ENCODE measurements around the gene SRPK2. TPM values are rescaled to one million over a fixed set of nuclear protein-coding genes. Genes with fewer than 3 reads are reported as not detected.

Gene SRPK2
- total RNA-seq, 1 donor from 2014 or later = 54.1 TPM

DNA sequence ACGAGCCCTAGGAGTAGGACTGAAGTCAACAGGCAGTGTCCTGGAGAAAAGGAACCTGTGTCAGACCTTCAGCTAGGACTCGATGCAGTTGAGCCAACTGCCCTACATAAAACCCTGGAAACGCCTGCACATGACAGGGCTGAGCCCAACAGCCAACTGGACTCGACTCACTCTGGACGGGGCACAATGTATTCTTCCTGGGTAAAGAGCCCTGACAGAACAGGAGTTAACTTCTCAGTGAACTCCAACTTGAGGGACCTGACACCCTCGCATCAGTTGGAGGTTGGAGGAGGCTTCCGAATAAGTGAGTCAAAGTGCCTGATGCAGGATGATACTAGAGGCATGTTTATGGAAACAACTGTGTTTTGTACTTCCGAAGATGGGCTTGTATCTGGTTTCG, 281.3 kb downstream of the SRPK2 start:
- H3K4me1 ChIP-seq = no peaks in the 10 kb centered on the region
- no peak overlapping the region for H3K4me2 ChIP-seq
- peaks cover 3% of the 10 kb centered on the region for H3K79me2 ChIP-seq (ENCODE audit: low read depth)
- Mint-ChIP-seq H3K27ac (no peak overlapping the region), H3K36me3 (peaks cover 44% of the 10 kb centered on the region), H3K4me1 (peaks cover 2% of the 10 kb centered on the region), H3K9me3 (no peaks in the 10 kb centered on the region), H3K27me3 (ENCODE audit: insufficient read depth, low read depth) (peaks cover 7% of the 10 kb centered on the region), H3K4me3 (no peak overlapping the region)
- peaks cover 29% of the 10 kb centered on the region for H4K20me1 ChIP-seq (ENCODE audit: low read depth)
- H3K27ac ChIP-seq = no peak overlapping the region
- H3K9me3 ChIP-seq (ENCODE audit: low read depth) = no peaks in the 10 kb centered on the region
- no peak overlapping the region for H2AFZ ChIP-seq (replicated peaks)
- no peak overlapping the region for H3K4me3 ChIP-seq
- peaks cover 58% of the 10 kb centered on the region for H3F3A ChIP-seq (ENCODE audit: low read depth)
- peaks cover 51% of the 10 kb centered on the region for H3K36me3 ChIP-seq
- no peaks in the 10 kb centered on the region for H3K27me3 ChIP-seq
- H3K9ac ChIP-seq = no peak overlapping the region
- TF ChIP-seq EZH2 (IDR thresholded peaks at IDR 0.05) (no peak), EZH2phosphoT487 (IDR thresholded peaks at IDR 0.05) (no peak)
- TF ChIP-seq, protein P1, sequence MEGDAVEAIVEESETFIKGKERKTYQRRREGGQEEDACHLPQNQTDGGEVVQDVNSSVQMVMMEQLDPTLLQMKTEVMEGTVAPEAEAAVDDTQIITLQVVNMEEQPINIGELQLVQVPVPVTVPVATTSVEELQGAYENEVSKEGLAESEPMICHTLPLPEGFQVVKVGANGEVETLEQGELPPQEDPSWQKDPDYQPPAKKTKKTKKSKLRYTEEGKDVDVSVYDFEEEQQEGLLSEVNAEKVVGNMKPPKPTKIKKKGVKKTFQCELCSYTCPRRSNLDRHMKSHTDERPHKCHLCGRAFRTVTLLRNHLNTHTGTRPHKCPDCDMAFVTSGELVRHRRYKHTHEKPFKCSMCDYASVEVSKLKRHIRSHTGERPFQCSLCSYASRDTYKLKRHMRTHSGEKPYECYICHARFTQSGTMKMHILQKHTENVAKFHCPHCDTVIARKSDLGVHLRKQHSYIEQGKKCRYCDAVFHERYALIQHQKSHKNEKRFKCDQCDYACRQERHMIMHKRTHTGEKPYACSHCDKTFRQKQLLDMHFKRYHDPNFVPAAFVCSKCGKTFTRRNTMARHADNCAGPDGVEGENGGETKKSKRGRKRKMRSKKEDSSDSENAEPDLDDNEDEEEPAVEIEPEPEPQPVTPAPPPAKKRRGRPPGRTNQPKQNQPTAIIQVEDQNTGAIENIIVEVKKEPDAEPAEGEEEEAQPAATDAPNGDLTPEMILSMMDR (IDR thresholded peaks at IDR 0.05) = no peak
- DNase-seq (ENCODE audit: low spot score) = no peak

DNA sequence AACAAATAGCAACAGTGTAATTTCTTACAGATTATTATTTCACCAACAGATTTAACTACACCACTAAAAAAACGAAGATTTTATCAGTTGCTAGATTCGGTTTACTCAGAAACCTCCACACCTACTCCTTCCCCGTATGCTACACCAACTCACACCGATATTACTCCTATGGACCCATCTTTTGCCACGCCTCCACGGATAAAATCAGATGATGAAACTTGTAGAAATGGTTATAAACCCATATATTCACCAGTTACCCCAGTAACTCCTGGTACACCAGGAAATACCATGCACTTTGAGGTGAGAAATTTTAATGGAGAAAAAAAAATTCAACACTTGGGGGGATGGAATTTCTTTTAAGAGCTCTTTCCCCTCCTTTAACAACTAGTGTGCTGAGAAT, 282.2 kb downstream of the SRPK2 start:
- no peak for DNase-seq (ENCODE audit: low spot score)
- Mint-ChIP-seq H3K36me3 (peaks cover 36% of the 10 kb centered on the region), H3K4me3 (no peak overlapping the region), H3K27ac (no peak overlapping the region), H3K27me3 (ENCODE audit: insufficient read depth, low read depth) (peaks cover 4% of the 10 kb centered on the region), H3K4me1 (no peaks in the 10 kb centered on the region), H3K9me3 (no peaks in the 10 kb centered on the region)
- no peaks in the 10 kb centered on the region for H3K9me3 ChIP-seq (ENCODE audit: low read depth)
- no peak overlapping the region for H3K4me3 ChIP-seq
- H3K27me3 ChIP-seq = no peaks in the 10 kb centered on the region
- peaks cover 52% of the 10 kb centered on the region for H3F3A ChIP-seq (ENCODE audit: low read depth)
- H2AFZ ChIP-seq (replicated peaks) = no peak overlapping the region
- peaks cover 57% of the 10 kb centered on the region for H3K36me3 ChIP-seq
- no peaks in the 10 kb centered on the region for H3K4me1 ChIP-seq
- H4K20me1 ChIP-seq (ENCODE audit: low read depth) = peaks cover 22% of the 10 kb centered on the region
- TF ChIP-seq EZH2phosphoT487 (IDR thresholded peaks at IDR 0.05) (no peak), EZH2 (IDR thresholded peaks at IDR 0.05) (no peak)
- TF ChIP-seq, protein P1 (IDR thresholded peaks at IDR 0.05) = no peak
- H3K4me2 ChIP-seq = no peak overlapping the region
- H3K9ac ChIP-seq = no peak overlapping the region
- H3K79me2 ChIP-seq (ENCODE audit: low read depth) = peaks cover 3% of the 10 kb centered on the region
- H3K27ac ChIP-seq = no peak overlapping the region

DNA sequence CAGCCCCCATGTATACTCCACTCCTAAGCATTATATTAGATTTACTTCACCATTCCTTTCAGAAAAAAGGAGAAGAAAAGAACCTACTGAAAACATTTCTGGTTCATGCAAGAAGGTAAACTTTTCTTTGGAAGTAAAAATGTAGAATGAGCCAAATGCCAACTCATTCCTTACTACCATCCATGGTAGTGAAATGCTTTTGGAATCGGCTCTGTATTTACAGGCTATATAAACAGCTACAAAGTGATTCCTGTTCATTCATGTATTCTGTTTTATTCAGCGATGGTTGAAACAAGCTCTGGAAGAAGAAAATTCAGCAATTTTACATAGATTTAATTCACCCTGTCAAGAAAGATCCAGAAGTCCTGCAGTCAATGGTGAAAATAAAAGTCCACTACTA, 283.1 kb downstream of the SRPK2 start:
- H3K27ac ChIP-seq = no peak overlapping the region
- no peaks in the 10 kb centered on the region for H3K27me3 ChIP-seq
- no peak for DNase-seq (ENCODE audit: low spot score)
- TF ChIP-seq EZH2 (IDR thresholded peaks at IDR 0.05) = no peak
- TF ChIP-seq, protein P1 (IDR thresholded peaks at IDR 0.05) = no peak
- TF ChIP-seq EZH2phosphoT487 (IDR thresholded peaks at IDR 0.05) = no peak
- peaks cover 44% of the 10 kb centered on the region for H3F3A ChIP-seq (ENCODE audit: low read depth)
- H3K4me3 ChIP-seq = no peak overlapping the region
- H3K4me2 ChIP-seq = no peak overlapping the region
- peaks cover 21% of the 10 kb centered on the region for H4K20me1 ChIP-seq (ENCODE audit: low read depth)
- no peak overlapping the region for H2AFZ ChIP-seq (replicated peaks)
- no peaks in the 10 kb centered on the region for H3K9me3 ChIP-seq (ENCODE audit: low read depth)
- no peak overlapping the region for H3K9ac ChIP-seq
- peaks cover 37% of the 10 kb centered on the region for H3K36me3 Mint-ChIP-seq
- peaks cover 3% of the 10 kb centered on the region for H3K79me2 ChIP-seq (ENCODE audit: low read depth)
- H3K4me3 Mint-ChIP-seq = no peak overlapping the region
- no peaks in the 10 kb centered on the region for H3K9me3 Mint-ChIP-seq
- H3K36me3 ChIP-seq = peaks cover 59% of the 10 kb centered on the region
- H3K4me1 Mint-ChIP-seq = no peaks in the 10 kb centered on the region
- H3K27ac Mint-ChIP-seq = no peak overlapping the region
- H3K27me3 Mint-ChIP-seq (ENCODE audit: insufficient read depth, low read depth) = peaks cover 4% of the 10 kb centered on the region
- H3K4me1 ChIP-seq = no peaks in the 10 kb centered on the region

Data from neural progenitor cell (in vitro differentiated cells).